ENCODE measurements around the gene ADCK2. TPM values are rescaled to one million over a fixed set of nuclear protein-coding genes. Genes with fewer than 3 reads are reported as not detected.

ADCK2 gene
- total and polyA plus RNA-seq, 9 of the 15 experiments (the other 6 are each of a cell fraction or from before 2014, with no cell fraction given), result 0.08 to 14.3 (median 9.7) TPM

DNA sequence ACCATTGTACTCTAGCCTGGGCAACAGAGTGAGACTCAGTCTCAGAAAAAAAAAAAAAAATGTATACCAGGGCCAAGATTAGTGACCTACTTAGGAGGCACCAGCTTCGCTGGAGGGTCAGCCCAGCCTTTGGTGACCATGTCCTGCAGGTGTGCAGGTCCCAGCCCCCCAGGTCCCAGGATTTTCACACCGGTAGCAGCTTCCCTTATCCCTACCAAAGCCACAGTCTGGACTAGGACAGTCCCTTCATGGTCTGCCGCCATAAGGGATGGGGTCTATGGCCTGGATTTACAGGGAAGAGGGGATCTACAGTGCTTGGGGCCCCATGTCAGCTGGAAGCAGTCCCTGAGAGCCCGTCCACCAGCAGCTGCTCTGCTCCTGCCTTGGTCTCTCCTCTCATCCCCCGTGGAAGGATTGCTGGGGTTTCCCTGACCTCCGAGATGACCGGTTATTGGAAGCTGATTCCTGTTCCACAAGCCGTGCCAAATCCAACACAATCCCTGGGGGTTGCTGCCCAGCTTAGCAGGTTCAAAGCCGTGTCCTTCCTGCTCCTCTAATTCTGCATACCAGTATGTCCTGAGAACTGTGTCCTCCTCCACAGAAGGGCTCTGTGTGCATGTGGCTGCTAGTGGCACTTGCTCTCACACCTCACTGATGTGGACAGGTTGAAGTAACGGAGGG, 12.8 kb downstream of the ADCK2 start:
- no peak overlapping the region for H2AFZ ChIP-seq (ENCODE audit: low read depth, low read length)
- H3K4me3 ChIP-seq, result no peak overlapping the region
- BruUV-seq (replicated peaks), result no TSS peak
- no peak overlapping the region for H3K4me2 ChIP-seq (ENCODE audit: insufficient read depth, low read length)
- H3K4me1 ChIP-seq (replicated peaks in 1 of 2; ENCODE audit: control insufficient read depth in 2 of 2, insufficient read depth in 2 of 2, low read length in 2 of 2), result peaks cover 0 to 3% of the 10 kb centered on the region in 2 experiments; a peak in 1 of 5 replicates
- no peaks in the 10 kb centered on the region for H3K79me2 ChIP-seq (ENCODE audit: control insufficient read depth, insufficient read depth, low read length)
- POLR2A ChIA-PET, result interaction anchor here (0.6 to 2.2 kb wide), 3 partner anchors 10 to 325 kb away, joined by 3 to 7 read pairs (median 3); partner anchors contain the start of gene NDUFB2
- peak overlapping the region in 1 of 2 experiments; percentile 48; a peak in 1 of 4 replicates for H3K9ac ChIP-seq (ENCODE audit: insufficient read depth in 1 of 2, low read depth in 2 of 2, low read length in 2 of 2)
- H3K27me3 ChIP-seq (ENCODE audit: control insufficient read depth in 2 of 2, insufficient read depth in 2 of 2, low read length in 2 of 2), result no peaks in the 10 kb centered on the region
- TF ChIP-seq NFYB (IDR thresholded peaks at IDR 0.05; ENCODE audit: extremely low read depth, insufficient read length) (no peak), ZBTB5 (IDR thresholded peaks at IDR 0.05) (no peak), KLF16 (IDR thresholded peaks at IDR 0.05) (no peak), ETV6 (IDR thresholded peaks at IDR 0.05; ENCODE audit: borderline replicate concordance in 1 of 2, low read depth in 2 of 2, low read length in 1 of 2) (no peak), ETV6 (CRISPR knock-in tag; IDR thresholded peaks at IDR 0.05; ENCODE audit: borderline replicate concordance) (no peak), POLR2B (IDR thresholded peaks at IDR 0.05; ENCODE audit: low read depth, partially characterized antibody) (no peak), BACH1 (tag; IDR thresholded peaks at IDR 0.05) (no peak), ZNF740 (CRISPR knock-in tag; IDR thresholded peaks at IDR 0.05) (no peak), ZNF740 (tag; IDR thresholded peaks at IDR 0.05) (no peak), ZFP1 (CRISPR knock-in tag; IDR thresholded peaks at IDR 0.05) (no peak), ZNF124 (CRISPR knock-in tag; IDR thresholded peaks at IDR 0.05) (no peak)
- ATAC-seq (no peak), FAIRE-seq (no peak), DNase-seq (ENCODE audit: extremely low read depth in 1 of 4, low spot score in 3 of 4) (no peak)
- no peak overlapping the region for H3K27ac ChIP-seq (ENCODE audit: extremely low read depth, low read depth, low read length)
- in situ Hi-C loops (cut with MboI) (no loop called here), intact Hi-C loops (cut with micrococcal nuclease) (no loop called here)
- CTCF ChIA-PET (ENCODE audit: low intra/inter-chr PET ratio), result interaction anchor here (0.6 kb wide), 1 partner anchor 311 kb away, joined by 5 read pairs; no protein-coding TSS in a partner anchor
- no peaks in the 10 kb centered on the region for H3K9me1 ChIP-seq (ENCODE audit: control insufficient read depth, insufficient read depth, low read length)
- 57% methylated on average over 10 of the region's 10 CpGs for WGBS (ENCODE audit: insufficient coverage, low coverage, missing lambda C conversion rate)
- H3K36me3 ChIP-seq (ENCODE audit: control insufficient read depth, insufficient read depth, low read length), result 0 out of 3 replicates have a peak, but pooled peaks cover 3% of the 10 kb centered on the region
- peaks cover 7% of the 10 kb centered on the region; the same call in 1 of the 2 replicates for H4K20me1 ChIP-seq (replicated peaks; ENCODE audit: control insufficient read depth, insufficient read depth, low read length)
- H3K9me3 ChIP-seq (replicated peaks; ENCODE audit: control insufficient read depth, insufficient read depth, low read depth, low read length), result no peaks in the 10 kb centered on the region
